Panc1 (cell line): ENCODE results near the gene SLC7A7.

Experiments
- CTCF ChIP-seq: fragments of 450-650 bp; IDR thresholded peaks from 2 replicates; pipeline ENCODE4 v1.5.1; 2017; ENCODE audit warnings: mild to moderate bottlenecking
- POLR2AphosphoS5 ChIP-seq: IDR thresholded peaks from 2 replicates; pipeline ENCODE4 v1.6.1; 2012; ENCODE audit warnings: mild to moderate bottlenecking, low read depth, low read length, moderate library complexity
- REST ChIP-seq, 2 experiments: IDR thresholded peaks; 2 replicates each; pipeline ENCODE4 v1.6.1; 2011 to 2012; ENCODE audit warnings: low read depth in 2 of 2, control low read depth in 1 of 2, low read length in 1 of 2, mild to moderate bottlenecking in 1 of 2, moderate library complexity in 1 of 2; ENCODE audit not compliant: insufficient read depth in 1 of 2

- TF ChIP-seq CTCF (no peak), POLR2AphosphoS5 (no peak), REST (IDR thresholded peaks at IDR 0.05; ENCODE audit: insufficient read depth in 1 of 2, low read depth in 2 of 2, low read length in 1 of 2) (no peak)
Measured at GRCh38 chr14:22819151-22819988, 4.1 kb upstream of the SLC7A7 start.
